ENCODE results near the gene RBMX2.

The RBMX2 gene

GRCh38 chrX:130393451-130394074 is 8.2 kb upstream of the RBMX2 start:
- DNase-seq (ENCODE audit: low read depth): peak; percentile 56
- no peak overlapping the region for H3K4me3 ChIP-seq (ENCODE audit: control insufficient read depth, low read depth, low read length)
- TF ChIP-seq CTCF (conservative IDR thresholded peaks at IDR 0.05; ENCODE audit: control insufficient read depth, insufficient read depth, low read depth, low read length): peak; percentile 79

DNA sequence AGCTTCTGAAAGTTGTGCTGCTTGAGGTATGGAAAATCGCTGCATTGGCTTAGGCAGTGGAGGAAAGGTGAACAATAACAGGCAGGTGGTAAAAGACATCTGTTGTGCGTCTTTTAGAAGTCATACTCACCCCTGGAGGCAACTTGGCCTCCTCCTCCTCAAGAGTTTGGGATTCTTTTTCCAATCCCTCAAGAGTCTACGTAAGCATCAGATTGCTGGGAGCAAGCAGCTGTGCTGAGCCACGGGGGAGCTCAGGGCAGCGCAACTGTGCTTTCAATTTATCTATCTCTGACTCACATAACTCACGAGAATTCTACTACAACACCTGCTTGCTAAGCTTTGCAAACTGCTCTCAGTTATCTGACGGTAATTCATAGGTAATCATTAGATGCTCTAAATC is 6.4 kb upstream of the RBMX2 start:
- no peak for DNase-seq (ENCODE audit: low read depth)
- no peak overlapping the region for H3K4me3 ChIP-seq (ENCODE audit: control insufficient read depth, low read depth, low read length)
- no peak for TF ChIP-seq CTCF (conservative IDR thresholded peaks at IDR 0.05; ENCODE audit: control insufficient read depth, insufficient read depth, low read depth, low read length)

- peak overlapping the region; percentile 74 for H3K4me3 ChIP-seq (ENCODE audit: control insufficient read depth, low read depth, low read length)
- DNase-seq (ENCODE audit: low read depth): no peak
- TF ChIP-seq CTCF (conservative IDR thresholded peaks at IDR 0.05; ENCODE audit: control insufficient read depth, insufficient read depth, low read depth, low read length): no peak
These were observed 459 bp downstream of the RBMX2 start for GRCh38 chrX:130402208-130402684.

- TF ChIP-seq CTCF (conservative IDR thresholded peaks at IDR 0.05; ENCODE audit: control insufficient read depth, insufficient read depth, low read depth, low read length): no peak
- H3K4me3 ChIP-seq (ENCODE audit: control insufficient read depth, low read depth, low read length): no peak overlapping the region
- peak; percentile 8 for DNase-seq (ENCODE audit: low read depth)
These were observed 11.6 kb downstream of the RBMX2 start for GRCh38 chrX:130413415-130413814.

DNA sequence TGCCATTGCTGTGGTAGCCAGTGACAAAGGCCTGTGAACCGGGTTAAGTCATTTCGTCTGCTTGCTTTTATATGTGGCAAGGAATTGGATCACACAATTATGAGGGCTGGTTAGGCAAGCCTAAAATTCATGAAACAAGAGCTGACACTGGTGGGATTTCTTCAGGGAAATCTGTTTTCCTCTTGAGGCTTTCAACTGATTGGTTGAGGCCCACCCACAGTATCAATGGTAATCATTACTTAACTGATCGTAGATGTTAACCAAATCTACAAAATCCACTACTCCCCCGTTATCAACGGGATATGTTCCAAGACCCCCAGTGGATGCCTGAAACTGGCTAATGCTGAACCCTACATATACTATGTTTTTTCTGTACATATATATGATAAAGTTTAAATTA is 13.0 kb downstream of the RBMX2 start:
- no peak for TF ChIP-seq CTCF (conservative IDR thresholded peaks at IDR 0.05; ENCODE audit: control insufficient read depth, insufficient read depth, low read depth, low read length)
- no peak for DNase-seq (ENCODE audit: low read depth)
- no peak overlapping the region for H3K4me3 ChIP-seq (ENCODE audit: control insufficient read depth, low read depth, low read length)

GRCh38 chrX:130415201-130415600 is 13.4 kb downstream of the RBMX2 start:
- DNase-seq (ENCODE audit: low read depth): no peak
- H3K4me3 ChIP-seq (ENCODE audit: control insufficient read depth, low read depth, low read length): no peak overlapping the region
- TF ChIP-seq CTCF (conservative IDR thresholded peaks at IDR 0.05; ENCODE audit: control insufficient read depth, insufficient read depth, low read depth, low read length): no peak

GRCh38 chrX:130416785-130417184 is 15.0 kb downstream of the RBMX2 start:
- DNase-seq (ENCODE audit: low read depth): no peak
- H3K4me3 ChIP-seq (ENCODE audit: control insufficient read depth, low read depth, low read length): no peak overlapping the region
- TF ChIP-seq CTCF (conservative IDR thresholded peaks at IDR 0.05; ENCODE audit: control insufficient read depth, insufficient read depth, low read depth, low read length): no peak
